ENCODE measurements around the gene SAFB2.

DNA sequence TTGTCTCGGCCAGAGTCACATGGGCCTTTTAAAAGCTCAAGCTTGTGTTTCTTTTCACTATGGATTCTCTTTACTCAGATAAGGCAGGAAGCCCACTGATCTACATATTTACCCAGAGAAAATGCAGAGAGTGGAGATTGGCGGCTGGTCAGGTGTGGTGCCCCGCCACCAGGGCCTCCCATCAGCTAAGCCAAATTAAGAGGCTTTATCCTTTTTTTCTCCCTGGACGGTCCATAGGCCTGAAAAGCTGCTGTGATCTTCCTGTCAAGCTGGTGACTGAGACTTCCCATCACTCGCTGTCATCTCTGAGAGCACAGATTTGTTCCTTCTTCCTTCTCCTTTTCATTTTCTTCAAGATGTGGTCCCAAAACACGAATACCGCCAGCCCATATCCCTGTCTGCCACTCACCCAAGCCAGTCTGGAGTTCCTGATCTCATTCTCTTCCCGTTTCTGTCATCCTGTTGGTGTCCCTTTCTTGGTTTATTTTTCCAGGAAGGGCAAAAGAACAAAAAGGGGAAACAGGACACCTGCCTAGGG lies 2.2 kb upstream of the SAFB2 start:
- TF ChIP-seq YY1 (IDR thresholded peaks at IDR 0.05; ENCODE audit: insufficient read depth, insufficient read length) = no peak
- no peak for TF ChIP-seq ZNF274 (IDR thresholded peaks at IDR 0.05; ENCODE audit: low read depth, low read length)

Data from NT2/D1 (cell line).